Keratinocyte (primary cell): Measurements from ENCODE around the gene NKD1. TPM values are rescaled to one million over a fixed set of nuclear protein-coding genes. Genes with fewer than 3 reads are reported as not detected.

Source experiments
- DNase-seq: peaks from one replicate; pipeline ENCODE4 v3.0.0-alpha.2; 2011; ENCODE audit warnings: low read depth, missing footprints, low spot score
- FAIRE-seq: peaks from 2 replicates; lab custom pipeline; 2011; peaks lifted over from hg19 to GRCh38; lab: Jason Lieb, UNC
- H2AFZ ChIP-seq: 2 replicates; pipeline ENCODE4 v1.6.0; 2012; ENCODE audit warnings: low read length, control low read depth, inconsistent platforms; ENCODE audit not compliant: control insufficient read depth
- H3K27ac ChIP-seq: 2 replicates; pipeline ENCODE4 v1.5.1; 2011; ENCODE audit warnings: low read length; ENCODE audit not compliant: control insufficient read depth, insufficient read depth
- H3K27me3 ChIP-seq: 3 replicates; pipeline ENCODE4 v1.6.0; 2011; ENCODE audit warnings: low read length; ENCODE audit not compliant: control insufficient read depth, insufficient read depth; ENCODE audit errors: extremely low read depth
- H3K36me3 ChIP-seq, 2 experiments: 2 replicates in 1 of 2; 3 replicates in 1 of 2; pipeline ENCODE4 v1.5.1; 2011; ENCODE audit warnings: low read length in 2 of 2, mild to moderate bottlenecking in 1 of 2; ENCODE audit not compliant: control insufficient read depth in 2 of 2, insufficient read depth in 2 of 2; ENCODE audit errors: extremely low read depth in 1 of 2
- H3K4me1 ChIP-seq: 3 replicates; pipeline ENCODE4 v1.5.1; 2011; ENCODE audit warnings: low read length; ENCODE audit not compliant: control insufficient read depth, insufficient read depth; ENCODE audit errors: extremely low read depth
- H3K4me2 ChIP-seq: 3 replicates; pipeline ENCODE4 v1.6.0; 2011; ENCODE audit warnings: low read depth, low read length; ENCODE audit not compliant: control insufficient read depth, insufficient read depth; ENCODE audit errors: extremely low read depth
- H3K4me3 ChIP-seq, 3 experiments: fragments of 200-600 bp in 1 of 3; sonication (generic) in 1 of 3; 2 replicates in 2 of 3; 3 replicates in 1 of 3; pipeline ENCODE4 v1.5.1; 2011 to 2016; ENCODE audit warnings: low read length in 3 of 3, mild to moderate bottlenecking in 3 of 3, control low read depth in 2 of 3, inconsistent platforms in 1 of 3, low read depth in 1 of 3, mixed read lengths in 1 of 3, mixed run types in 1 of 3, moderate library complexity in 1 of 3; ENCODE audit not compliant: control insufficient read depth in 2 of 3, insufficient read depth in 2 of 3; ENCODE audit errors: extremely low read depth in 1 of 3
- H3K79me2 ChIP-seq: 2 replicates; pipeline ENCODE4 v1.6.0; 2012; ENCODE audit warnings: low read length; ENCODE audit not compliant: control insufficient read depth, insufficient read depth
- H3K9ac ChIP-seq: 3 replicates; pipeline ENCODE4 v1.6.0; 2011; ENCODE audit warnings: low read length; ENCODE audit not compliant: control insufficient read depth, insufficient read depth; ENCODE audit errors: extremely low read depth
- H3K9me1 ChIP-seq: 3 replicates; pipeline ENCODE4 v1.6.0; 2011; ENCODE audit warnings: low read length; ENCODE audit not compliant: control insufficient read depth, insufficient read depth; ENCODE audit errors: extremely low read depth
- H3K9me3 ChIP-seq: 2 replicates; pipeline ENCODE4 v1.5.1; 2012; ENCODE audit warnings: low read depth, low read length; ENCODE audit not compliant: control insufficient read depth
- H4K20me1 ChIP-seq: 3 replicates; pipeline ENCODE4 v1.6.0; 2011; ENCODE audit warnings: low read length; ENCODE audit not compliant: control insufficient read depth, insufficient read depth; ENCODE audit errors: extremely low read depth
- EZH2 ChIP-seq: IDR thresholded peaks from one replicate; pipeline ENCODE4 v1.6.1; 2012; ENCODE audit warnings: inconsistent platforms, mild to moderate bottlenecking, low read length, moderate library complexity
- dilution Hi-C: fragments of 300-500 bp; cut with MboI; formaldehyde crosslinking; loops from one replicate; pipeline ENCODE4 v1.7.0; 2020; ENCODE audit warnings: low sequenced_read_pairs; ENCODE audit not compliant: extremely low pct_ligation_motif_present
- polyA plus RNA-seq, 5 experiments: library from polyadenylated mRNA; depleted of rRNA in 3 of 5; stranded (reverse) in 3 of 5; stranded (forward) in 1 of 5; unstranded in 1 of 5; fragments of >200 nt; gene quantifications; 1 replicate in 1 of 5; 2 replicates in 3 of 5; 3 replicates in 1 of 5; pipeline versions ENCODE4 v1.2.1 to v1.2.3, GENCODE V29; 2011 to 2012; ENCODE audit warnings: missing spikeins in 2 of 5, low read depth in 1 of 5, low replicate concordance in 1 of 5
- TF ChIP-seq, protein P1 (sequence below), 3 experiments: IDR thresholded peaks in 1 of 3; conservative IDR thresholded peaks in 1 of 3; optimal IDR thresholded peaks in 1 of 3; 2 replicates in 2 of 3; 3 replicates in 1 of 3; pipeline versions ENCODE3 to v1.5.1; 2011; ENCODE audit warnings: low read length in 3 of 3, mild to moderate bottlenecking in 3 of 3, moderate library complexity in 2 of 3, control low read depth in 1 of 3, inconsistent platforms in 1 of 3; ENCODE audit not compliant: insufficient read depth in 2 of 3; ENCODE audit errors: extremely low read depth in 1 of 3

Gene NKD1
- polyA plus RNA-seq, 1 donor (not counting 4 experiments of a cell fraction or from before 2014, with no cell fraction given), result 0.62 TPM

DNA sequence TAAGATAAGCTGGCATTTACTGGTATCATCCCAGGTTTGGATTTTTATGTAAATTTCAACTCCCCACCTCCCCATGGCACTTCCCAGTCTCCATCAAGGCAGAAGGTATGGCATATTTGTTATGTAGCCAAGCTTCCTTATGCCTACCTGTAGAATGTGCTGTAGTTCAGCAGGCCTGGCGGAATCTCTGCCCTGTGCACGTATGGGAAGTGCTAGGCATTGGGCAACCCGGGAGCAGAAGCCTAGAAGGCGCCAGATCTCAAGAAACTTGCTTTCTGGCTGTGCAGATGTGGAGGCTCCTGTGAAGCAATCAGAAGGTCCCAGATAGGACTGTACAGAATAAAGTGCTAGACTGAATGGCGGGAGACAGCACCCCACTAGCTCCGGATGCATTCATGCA is 68.2 kb downstream of the NKD1 start:
- dilution Hi-C loops, result no loop called here
- Histone ChIP-seq H3K79me2 (no peaks in the 10 kb centered on the region), H3K9me1 (no peaks in the 10 kb centered on the region), H3K27me3 (no peaks in the 10 kb centered on the region), H3K4me2 (no peak overlapping the region), H4K20me1 (no peaks in the 10 kb centered on the region), H2AFZ (no peak overlapping the region), H3K4me3 (no peak overlapping the region), H3K27ac (no peak overlapping the region), H3K4me1 (no peaks in the 10 kb centered on the region), H3K36me3 (no peaks in the 10 kb centered on the region), H3K9me3 (no peaks in the 10 kb centered on the region), H3K9ac (no peak overlapping the region)
- TF ChIP-seq, protein P1, sequence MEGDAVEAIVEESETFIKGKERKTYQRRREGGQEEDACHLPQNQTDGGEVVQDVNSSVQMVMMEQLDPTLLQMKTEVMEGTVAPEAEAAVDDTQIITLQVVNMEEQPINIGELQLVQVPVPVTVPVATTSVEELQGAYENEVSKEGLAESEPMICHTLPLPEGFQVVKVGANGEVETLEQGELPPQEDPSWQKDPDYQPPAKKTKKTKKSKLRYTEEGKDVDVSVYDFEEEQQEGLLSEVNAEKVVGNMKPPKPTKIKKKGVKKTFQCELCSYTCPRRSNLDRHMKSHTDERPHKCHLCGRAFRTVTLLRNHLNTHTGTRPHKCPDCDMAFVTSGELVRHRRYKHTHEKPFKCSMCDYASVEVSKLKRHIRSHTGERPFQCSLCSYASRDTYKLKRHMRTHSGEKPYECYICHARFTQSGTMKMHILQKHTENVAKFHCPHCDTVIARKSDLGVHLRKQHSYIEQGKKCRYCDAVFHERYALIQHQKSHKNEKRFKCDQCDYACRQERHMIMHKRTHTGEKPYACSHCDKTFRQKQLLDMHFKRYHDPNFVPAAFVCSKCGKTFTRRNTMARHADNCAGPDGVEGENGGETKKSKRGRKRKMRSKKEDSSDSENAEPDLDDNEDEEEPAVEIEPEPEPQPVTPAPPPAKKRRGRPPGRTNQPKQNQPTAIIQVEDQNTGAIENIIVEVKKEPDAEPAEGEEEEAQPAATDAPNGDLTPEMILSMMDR (optimal IDR thresholded peaks at IDR 0.05 in 1 of 3, IDR thresholded peaks at IDR 0.05 in 1 of 3, conservative IDR thresholded peaks at IDR 0.05 in 1 of 3; ENCODE audit: extremely low read depth in 1 of 3, insufficient read depth in 2 of 3, low read length in 3 of 3), result no peak
- no peak for TF ChIP-seq EZH2
- no peak for FAIRE-seq
- DNase-seq, result no peak

DNA sequence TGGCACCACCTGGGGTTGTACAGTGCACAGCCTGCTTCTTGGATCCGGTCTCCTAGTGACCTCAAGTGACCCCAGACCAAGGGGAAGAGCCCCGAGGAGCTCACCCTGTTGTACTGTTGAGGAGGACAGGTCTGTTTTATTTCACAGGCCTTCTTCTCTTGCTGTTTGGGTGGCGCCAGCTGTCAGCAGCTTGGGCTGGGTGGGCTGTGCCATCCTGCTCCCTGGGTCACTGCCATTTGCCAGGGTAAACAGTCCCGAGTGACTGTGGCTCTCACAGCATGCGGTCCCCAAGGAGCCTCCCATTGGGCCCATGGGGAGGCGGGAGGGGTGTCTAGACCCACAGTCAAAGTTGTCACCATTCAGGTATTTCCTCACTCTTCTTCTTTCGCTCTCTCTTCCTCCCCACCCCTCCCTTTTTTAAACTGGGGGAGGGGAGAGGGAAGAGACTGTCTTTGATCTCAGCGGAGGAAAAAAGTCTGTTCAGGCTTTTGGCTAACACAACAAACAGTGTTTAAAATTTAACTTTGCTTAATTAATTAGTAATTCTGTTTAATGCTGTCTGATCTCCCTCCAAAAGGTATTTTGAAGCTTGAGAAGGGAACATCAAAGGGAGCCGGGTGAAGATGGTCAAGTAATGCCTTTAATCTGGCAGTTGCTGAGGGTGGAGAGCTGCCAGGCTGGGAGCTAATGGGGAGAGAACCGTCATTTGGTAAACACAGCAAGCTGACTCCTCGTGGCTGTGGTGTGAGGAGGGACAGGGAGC is 68.9 kb downstream of the NKD1 start:
- Histone ChIP-seq H3K79me2 (no peaks in the 10 kb centered on the region), H3K4me2 (no peak overlapping the region)
- no peak for TF ChIP-seq EZH2
- TF ChIP-seq, protein P1 (optimal IDR thresholded peaks at IDR 0.05 in 1 of 3, IDR thresholded peaks at IDR 0.05 in 1 of 3, conservative IDR thresholded peaks at IDR 0.05 in 1 of 3; ENCODE audit: extremely low read depth in 1 of 3, insufficient read depth in 2 of 3, low read length in 3 of 3), result no peak

More for the DNA sequence above, 68.9 kb downstream of the NKD1 start:
- DNase-seq, result no peak
- H3K4me1 ChIP-seq, result no peaks in the 10 kb centered on the region
- FAIRE-seq, result no peak
- no peaks in the 10 kb centered on the region for H3K36me3 ChIP-seq
- no peaks in the 10 kb centered on the region for H3K9me1 ChIP-seq
- no peaks in the 10 kb centered on the region for H3K27me3 ChIP-seq
- no peaks in the 10 kb centered on the region for H4K20me1 ChIP-seq
- dilution Hi-C loops, result no loop called here
- no peak overlapping the region for H3K4me3 ChIP-seq
- H3K9me3 ChIP-seq, result no peaks in the 10 kb centered on the region
- H3K9ac ChIP-seq, result no peak overlapping the region
- H3K27ac ChIP-seq, result no peak overlapping the region
- no peak overlapping the region for H2AFZ ChIP-seq
